HepG2 (cell line): ENCODE data around the gene TMPRSS7. TPM values are rescaled to one million over a fixed set of nuclear protein-coding genes. Genes with fewer than 3 reads are reported as not detected.

Experiments used
- ATAC-seq: fragments of 200-7000 bp; cut with Tn5 transposase; 3 replicates; pipeline ENCODE4 v1.9.1; 2020; ENCODE audit warnings: mild to moderate bottlenecking, moderate library complexity
- BruUV-seq: library from RNA; stranded (reverse); fragments of 400-500 nt; replicated peaks from 2 replicates; lab custom pipeline; 2021; lab: Mats Ljungman, UMichigan
- CTCF ChIA-PET: fragments of 300-600 bp; formaldehyde crosslinking; extraction: SDS; loops from one replicate; lab custom pipeline; 2021; ENCODE audit warnings: low total read pairs, inconsistent platforms, low intra/inter-chr PET ratio; lab: Yijun Ruan, JAX
- POLR2A ChIA-PET: fragments of 350-600 bp; sonication (Branson Sonifier 250); formaldehyde crosslinking; loops from one replicate; lab custom pipeline; 2020; ENCODE audit warnings: antibody characterized with exemption, inconsistent platforms; lab: Yijun Ruan, JAX
- DNase-seq: peaks from one replicate; pipeline ENCODE4 v3.0.0-alpha.2; 2015; ENCODE audit warnings: low spot score
- FAIRE-seq: peaks from 3 replicates; lab custom pipeline; 2011; peaks lifted over from hg19 to GRCh38; lab: Jason Lieb, UNC
- H2AFZ ChIP-seq: one replicate; pipeline ENCODE4 v1.6.1; 2011; ENCODE audit warnings: low read length, inconsistent platforms
- H3K27ac ChIP-seq: fragments of 300-600 bp; 3 replicates; pipeline ENCODE4 v1.8.0; 2011; ENCODE audit warnings: mixed run types, mild to moderate bottlenecking, mixed read lengths, low read length, inconsistent platforms; ENCODE audit not compliant: insufficient read depth; ENCODE audit errors: extremely low read length
- H3K27me3 ChIP-seq, 2 experiments: fragments of 200-600 bp in 1 of 2; 2 replicates in 1 of 2; 3 replicates in 1 of 2; pipeline versions ENCODE4 v1.6.0 to v1.8.0; 2011; ENCODE audit warnings: low read length in 2 of 2, mild to moderate bottlenecking in 2 of 2, moderate library complexity in 2 of 2, inconsistent platforms in 1 of 2; ENCODE audit not compliant: insufficient read depth in 2 of 2, control insufficient read depth in 1 of 2
- H3K36me3 ChIP-seq, 2 experiments: fragments of 200-600 bp in 1 of 2; replicated peaks in 1 of 2; 2 replicates in 1 of 2; 3 replicates in 1 of 2; pipeline versions ENCODE4 v1.5.1 to v1.8.0; 2011; ENCODE audit warnings: low read length in 2 of 2, inconsistent platforms in 1 of 2; ENCODE audit not compliant: insufficient read depth in 2 of 2, control insufficient read depth in 1 of 2
- H3K4me1 ChIP-seq: 2 replicates; pipeline ENCODE4 v1.5.1; 2012; ENCODE audit warnings: low read length, inconsistent platforms; ENCODE audit not compliant: insufficient read depth
- H3K4me2 ChIP-seq: 2 replicates; pipeline ENCODE4 v1.6.0; 2011; ENCODE audit warnings: low read depth, low read length, inconsistent platforms
- H3K4me3 ChIP-seq, 3 experiments: fragments of 200-600 bp in 1 of 3; sonication (generic), shearing (Covaris generic) in 1 of 3; replicated peaks in 1 of 3; 2 replicates each; pipeline ENCODE4 v1.5.1; 2011 to 2016; ENCODE audit warnings: low read length in 3 of 3, inconsistent platforms in 2 of 3, low read depth in 2 of 3, mild to moderate bottlenecking in 2 of 3, control low read depth in 1 of 3, mixed read lengths in 1 of 3; ENCODE audit not compliant: insufficient read depth in 1 of 3
- H3K79me2 ChIP-seq: one replicate; pipeline ENCODE4 v1.6.1; 2011; ENCODE audit warnings: low read length, inconsistent platforms; ENCODE audit not compliant: insufficient read depth
- H3K9ac ChIP-seq: 2 replicates; pipeline ENCODE4 v1.6.0; 2011; ENCODE audit warnings: mild to moderate bottlenecking, low read depth, low read length, inconsistent platforms; ENCODE audit not compliant: insufficient read depth
- H3K9me3 ChIP-seq: 2 replicates; pipeline ENCODE4 v1.5.1; 2012; ENCODE audit warnings: mild to moderate bottlenecking, low read length
- H4K20me1 ChIP-seq: 2 replicates; pipeline ENCODE4 v1.6.0; 2011; ENCODE audit warnings: inconsistent platforms, mild to moderate bottlenecking, low read length, moderate library complexity; ENCODE audit not compliant: insufficient read depth
- MLLT10 ChIP-seq: sonication (generic); formaldehyde crosslinking; IDR thresholded peaks from 2 replicates; pipeline ENCODE4 v1.4.0; 2020; ENCODE audit warnings: missing genetic modification reagents
- ZFP1 ChIP-seq: IDR thresholded peaks from 2 replicates; pipeline ENCODE4 v1.6.1; 2016
- ZNF101 ChIP-seq: sonication (generic); formaldehyde crosslinking; IDR thresholded peaks from 2 replicates; pipeline ENCODE4 v1.4.0; 2020; ENCODE audit warnings: mild to moderate bottlenecking, low read depth, missing genetic modification reagents, borderline replicate concordance
- ZNF562 ChIP-seq: sonication (generic); formaldehyde crosslinking; IDR thresholded peaks from 2 replicates; pipeline ENCODE4 v1.8.0; 2022; ENCODE audit warnings: missing genetic modification reagents, borderline replicate concordance
- WGBS: methylation state at CpG from one replicate; pipeline ENCODE4 v1.1.6; 2017; ENCODE audit warnings: low lambda C conversion rate; 5-methylcytosine and 5-hydroxymethylcytosine counted together
- in situ Hi-C: cut with HindIII; loops from 2 replicates; pipeline ENCODE4 v1.10.0; 2017; ENCODE audit warnings: low pct_unique_long_range_greater_than_20kb; ENCODE audit not compliant: extremely low pct_ligation_motif_present
- intact Hi-C: fragments of 100-400 bp; cut with micrococcal nuclease; formaldehyde crosslinking; loops from one replicate; pipeline ENCODE4 v1.10.0; 2022; ENCODE audit not compliant: unreplicated experiment
- polyA plus RNA-seq, 8 experiments: library from polyadenylated mRNA; depleted of rRNA in 3 of 8; stranded (reverse) in 7 of 8; unstranded in 1 of 8; fragments of >200 nt; fragmentation: Illumina TruSeq in 4 of 8; extraction: Trizol in 4 of 8; gene quantifications; 2 replicates each; pipeline versions ENCODE4 v1.2.1 to v1.2.3, GENCODE V29; 2011 to 2016; ENCODE audit warnings: low read depth in 4 of 8, missing spikeins in 1 of 8, mixed read lengths in 1 of 8; ENCODE audit not compliant: insufficient read depth in 1 of 8
- total RNA-seq, 5 experiments: library from RNA; depleted of rRNA; stranded (reverse); fragments of >200 nt; fragmentation: Illumina TruSeq; extraction: Trizol; gene quantifications; 2 replicates each; pipeline ENCODE4 v1.2.3, GENCODE V29; 2016; ENCODE audit warnings: low read depth in 1 of 5
- TF ChIP-seq, protein P1 (sequence below): sonication (generic); formaldehyde crosslinking; IDR thresholded peaks from 2 replicates; pipeline ENCODE4 v1.4.0; 2020; ENCODE audit warnings: mild to moderate bottlenecking, missing genetic modification reagents

TMPRSS7 gene
- total and polyA plus RNA-seq, 2 of the 13 experiments (the other 11 are each of a cell fraction or from before 2014, with no cell fraction given), result not detected

DNA sequence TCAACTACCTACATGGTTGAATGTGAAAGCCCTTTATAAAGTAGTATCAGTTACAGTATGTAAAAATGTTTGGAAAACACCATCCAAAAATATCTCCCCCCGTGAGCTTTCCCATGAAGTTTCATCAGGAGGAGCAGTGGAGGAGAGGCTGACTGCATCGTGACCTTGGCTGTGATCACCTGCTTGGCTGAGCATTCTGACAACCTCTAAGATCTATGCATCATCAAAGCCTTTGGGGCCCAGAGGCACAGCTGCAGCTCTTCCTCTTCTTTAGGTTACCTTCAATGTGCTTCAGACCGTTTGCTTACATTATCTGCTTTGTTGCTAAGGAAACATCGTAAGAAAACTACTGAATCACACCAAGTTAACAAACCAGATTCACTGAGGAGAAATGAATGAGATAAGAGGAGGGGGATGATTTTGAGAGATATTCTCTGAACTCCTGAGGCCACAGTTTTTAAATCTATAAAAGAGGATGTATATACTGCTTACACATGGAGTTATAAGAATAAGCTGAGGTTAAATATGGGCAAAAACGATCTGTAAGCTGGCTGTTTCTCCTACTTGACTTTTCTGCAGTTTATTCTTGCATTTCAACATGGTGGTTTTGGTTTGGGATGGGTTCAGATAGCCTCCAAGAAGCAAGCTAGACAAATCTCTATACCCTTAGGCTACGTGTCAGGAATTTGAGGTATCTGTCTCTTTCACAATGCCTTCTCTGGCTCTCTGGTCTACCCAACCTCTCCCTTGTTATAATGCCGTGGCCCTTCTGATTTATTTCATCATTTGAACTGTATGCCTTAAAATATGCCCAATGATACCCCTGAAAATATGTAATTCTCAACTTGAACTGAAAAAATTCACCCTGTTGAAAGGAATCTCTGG is 94.5 kb downstream of the TMPRSS7 start (continued):
- TF ChIP-seq, protein P1, sequence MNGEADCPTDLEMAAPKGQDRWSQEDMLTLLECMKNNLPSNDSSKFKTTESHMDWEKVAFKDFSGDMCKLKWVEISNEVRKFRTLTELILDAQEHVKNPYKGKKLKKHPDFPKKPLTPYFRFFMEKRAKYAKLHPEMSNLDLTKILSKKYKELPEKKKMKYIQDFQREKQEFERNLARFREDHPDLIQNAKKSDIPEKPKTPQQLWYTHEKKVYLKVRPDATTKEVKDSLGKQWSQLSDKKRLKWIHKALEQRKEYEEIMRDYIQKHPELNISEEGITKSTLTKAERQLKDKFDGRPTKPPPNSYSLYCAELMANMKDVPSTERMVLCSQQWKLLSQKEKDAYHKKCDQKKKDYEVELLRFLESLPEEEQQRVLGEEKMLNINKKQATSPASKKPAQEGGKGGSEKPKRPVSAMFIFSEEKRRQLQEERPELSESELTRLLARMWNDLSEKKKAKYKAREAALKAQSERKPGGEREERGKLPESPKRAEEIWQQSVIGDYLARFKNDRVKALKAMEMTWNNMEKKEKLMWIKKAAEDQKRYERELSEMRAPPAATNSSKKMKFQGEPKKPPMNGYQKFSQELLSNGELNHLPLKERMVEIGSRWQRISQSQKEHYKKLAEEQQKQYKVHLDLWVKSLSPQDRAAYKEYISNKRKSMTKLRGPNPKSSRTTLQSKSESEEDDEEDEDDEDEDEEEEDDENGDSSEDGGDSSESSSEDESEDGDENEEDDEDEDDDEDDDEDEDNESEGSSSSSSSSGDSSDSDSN (CRISPR knock-in tag), result no peak

DNA sequence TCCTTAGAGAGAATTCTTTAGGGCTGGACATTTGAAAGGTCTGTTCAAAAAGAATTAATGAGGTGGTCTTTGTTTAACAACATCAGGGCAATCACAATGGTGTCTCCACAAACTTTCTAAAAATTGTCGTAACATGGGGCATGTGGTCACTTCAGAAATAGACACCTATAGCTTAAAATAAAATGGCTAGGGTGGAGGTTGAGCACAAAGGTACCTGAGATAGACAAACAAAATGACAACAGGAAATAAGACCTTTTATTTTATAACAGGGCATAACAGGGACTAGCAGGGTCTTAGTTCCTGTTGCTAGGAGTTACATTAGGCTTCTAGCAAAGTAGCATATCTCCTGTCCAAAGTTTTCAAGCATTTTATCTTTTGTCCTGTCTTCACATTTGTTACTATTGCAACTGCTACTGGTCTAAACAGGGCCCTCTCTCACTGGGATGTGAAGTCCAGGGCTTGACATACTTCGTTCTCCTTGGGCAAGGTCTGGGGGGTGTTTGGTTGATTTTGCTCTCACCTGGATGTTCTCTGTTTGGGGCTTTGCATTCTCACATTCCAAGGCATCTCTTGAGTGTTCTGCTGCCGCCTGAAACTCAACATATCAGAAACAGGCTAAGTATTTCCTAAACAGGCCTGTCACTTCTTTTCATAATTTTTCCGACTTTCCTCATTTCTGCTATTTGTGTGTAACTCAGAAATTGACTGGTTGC is 95.5 kb downstream of the TMPRSS7 start:
- H3K27ac ChIP-seq, result no peak overlapping the region
- BruUV-seq, result no TSS peak
- intact Hi-C loops, result loop anchor here (10.0 kb wide), 1 partner anchor 165 kb away; the partner anchor contains the start of gene SLC9C1
- no peak for FAIRE-seq
- ChIA-PET POLR2A (no interaction called here), CTCF (no interaction called here)
- TF ChIP-seq ZNF101 (CRISPR knock-in tag) (no peak), ZFP1 (CRISPR knock-in tag) (no peak), MLLT10 (CRISPR knock-in tag) (no peak), ZNF562 (CRISPR knock-in tag) (no peak)
- TF ChIP-seq, all 625 proteins: peak for 0
- no peaks in the 10 kb centered on the region; a peak in 1 of 5 replicates for H3K27me3 ChIP-seq
- no peaks in the 10 kb centered on the region for H4K20me1 ChIP-seq
- no peak overlapping the region for H3K4me3 ChIP-seq
- DNase-seq (no peak), ATAC-seq (no peak)
- in situ Hi-C loops, result loop anchor here (10.0 kb wide), 1 partner anchor 385 kb away; no protein-coding TSS in a partner anchor
- H3K36me3 ChIP-seq, result no peaks in the 10 kb centered on the region
- no peaks in the 10 kb centered on the region for H3K79me2 ChIP-seq
- no peak overlapping the region for H3K4me2 ChIP-seq
- no peak overlapping the region for H3K9ac ChIP-seq
- H2AFZ ChIP-seq, result no peak overlapping the region
- H3K4me1 ChIP-seq, result no peaks in the 10 kb centered on the region
- no peaks in the 10 kb centered on the region for H3K9me3 ChIP-seq
- 17% methylated on average over 4 of the region's 4 CpGs for WGBS
